H9 (cell line): ENCODE measurements around the gene IMP3. TPM values are rescaled to one million over a fixed set of nuclear protein-coding genes. Genes with fewer than 3 reads are reported as not detected.

Experiments
- DNase-seq: peaks from one replicate; pipeline ENCODE4 v3.0.0-alpha.2; 2017
- H2AFZ ChIP-seq: one replicate; pipeline ENCODE4 v1.6.1; 2013; ENCODE audit warnings: mild to moderate bottlenecking, low read length, control low read depth, moderate library complexity
- H2AK5ac ChIP-seq: 2 replicates; pipeline ENCODE4 v1.6.1; 2013; ENCODE audit warnings: low read length, control low read depth, mixed read lengths; ENCODE audit not compliant: insufficient read length
- H2BK120ac ChIP-seq: one replicate; pipeline ENCODE4 v1.6.1; 2013; ENCODE audit warnings: low read depth, mild to moderate bottlenecking, low read length, control low read depth, inconsistent platforms; ENCODE audit not compliant: poor library complexity, severe bottlenecking
- H2BK12ac ChIP-seq: 2 replicates; pipeline ENCODE4 v1.6.1; 2013; ENCODE audit warnings: low read length, control low read depth, mixed read lengths, low read depth; ENCODE audit not compliant: insufficient read length
- H2BK15ac ChIP-seq: 2 replicates; pipeline ENCODE4 v1.6.1; 2013; ENCODE audit warnings: low read depth, low read length, control low read depth
- H2BK20ac ChIP-seq: one replicate; pipeline ENCODE4 v1.6.1; 2013; ENCODE audit warnings: low read depth, mild to moderate bottlenecking, low read length, control low read depth, inconsistent platforms; ENCODE audit not compliant: poor library complexity, severe bottlenecking
- H2BK5ac ChIP-seq: 2 replicates; pipeline ENCODE4 v1.6.1; 2013; ENCODE audit warnings: low read length, control low read depth, mixed read lengths; ENCODE audit not compliant: insufficient read length
- H3K14ac ChIP-seq: 2 replicates; pipeline ENCODE4 v1.6.1; 2013; ENCODE audit warnings: low read length, control low read depth; ENCODE audit not compliant: insufficient read depth
- H3K18ac ChIP-seq: 2 replicates; pipeline ENCODE4 v1.6.1; 2013; ENCODE audit warnings: low read depth, mild to moderate bottlenecking, mixed read lengths, low read length, control low read depth; ENCODE audit not compliant: insufficient read length
- H3K23ac ChIP-seq: 2 replicates; pipeline ENCODE4 v1.6.1; 2013; ENCODE audit warnings: low read length, control low read depth, mixed read lengths, low read depth; ENCODE audit not compliant: insufficient read length
- H3K23me2 ChIP-seq: 2 replicates; pipeline ENCODE4 v1.6.1; 2013; ENCODE audit warnings: low read depth, mild to moderate bottlenecking, mixed read lengths, low read length, control low read depth; ENCODE audit not compliant: insufficient read length, poor library complexity, severe bottlenecking
- H3K27ac ChIP-seq: 2 replicates; pipeline ENCODE4 v1.5.1; 2013; ENCODE audit warnings: low read length, control low read depth, mixed read lengths, low read depth; ENCODE audit not compliant: insufficient read length
- H3K27me3 ChIP-seq: 2 replicates; pipeline ENCODE4 v1.6.1; 2013; ENCODE audit warnings: low read length, control low read depth, inconsistent platforms; ENCODE audit not compliant: insufficient read depth
- H3K4ac ChIP-seq: 2 replicates; pipeline ENCODE4 v1.6.1; 2013; ENCODE audit warnings: low read depth, mild to moderate bottlenecking, control low read depth, inconsistent platforms, low read length, moderate library complexity
- H3K4me1 ChIP-seq: 2 replicates; pipeline ENCODE4 v1.6.1; 2013; ENCODE audit warnings: low read length, control low read depth, inconsistent platforms; ENCODE audit not compliant: insufficient read depth
- H3K4me2 ChIP-seq: 2 replicates; pipeline ENCODE4 v1.6.1; 2013; ENCODE audit warnings: low read length, control low read depth, mixed read lengths; ENCODE audit not compliant: insufficient read length, insufficient read depth
- H3K56ac ChIP-seq: 2 replicates; pipeline ENCODE4 v1.6.1; 2013; ENCODE audit warnings: low read depth, mild to moderate bottlenecking, mixed read lengths, low read length, control low read depth; ENCODE audit not compliant: insufficient read length
- H3K79me1 ChIP-seq: 2 replicates; pipeline ENCODE4 v1.6.1; 2013; ENCODE audit warnings: low read depth, mild to moderate bottlenecking, moderate library complexity, low read length, control low read depth, inconsistent platforms; ENCODE audit not compliant: insufficient read depth, poor library complexity, severe bottlenecking
- H3K79me2 ChIP-seq: 2 replicates; pipeline ENCODE4 v1.6.1; 2013; ENCODE audit warnings: low read length, control low read depth, inconsistent platforms; ENCODE audit not compliant: insufficient read depth
- H3K9ac ChIP-seq: 2 replicates; pipeline ENCODE4 v1.6.1; 2013; ENCODE audit warnings: low read length, control low read depth, mixed read lengths; ENCODE audit not compliant: insufficient read length; ENCODE audit errors: extremely low read depth
- H3K9me3 ChIP-seq: one replicate; pipeline ENCODE4 v1.6.1; 2013; ENCODE audit warnings: low read depth, low read length, inconsistent platforms; ENCODE audit not compliant: control insufficient read depth
- H3T11ph ChIP-seq: one replicate; pipeline ENCODE4 v1.6.1; 2013; ENCODE audit warnings: mild to moderate bottlenecking, low read length, control low read depth, inconsistent platforms
- H4K20me1 ChIP-seq: one replicate; pipeline ENCODE4 v1.6.1; 2013; ENCODE audit not compliant: control insufficient read depth, insufficient read length, insufficient read depth
- H4K5ac ChIP-seq: 2 replicates; pipeline ENCODE4 v1.6.1; 2013; ENCODE audit warnings: low read depth, mild to moderate bottlenecking, mixed read lengths, low read length, control low read depth; ENCODE audit not compliant: insufficient read length
- H4K8ac ChIP-seq: replicated peaks from 2 replicates; pipeline ENCODE4 v1.6.1; 2013; ENCODE audit warnings: low read length, control low read depth, mixed read lengths, low read depth; ENCODE audit not compliant: insufficient read length
- H4K91ac ChIP-seq: 2 replicates; pipeline ENCODE4 v1.6.1; 2013; ENCODE audit warnings: low read depth, mild to moderate bottlenecking, moderate library complexity, mixed read lengths, low read length, control low read depth; ENCODE audit not compliant: insufficient read length
- H3K27ac Mint-ChIP-seq, 3 experiments: 2 replicates in 2 of 3; 3 replicates in 1 of 3; pipeline ENCODE4 v1.8.0; 2020 to 2021; ENCODE audit warnings: mixed read lengths in 3 of 3, mild to moderate bottlenecking in 1 of 3, moderate library complexity in 1 of 3
- H3K27me3 Mint-ChIP-seq: 2 replicates; pipeline ENCODE4 v1.8.0; 2021; ENCODE audit warnings: low read depth, mild to moderate bottlenecking, moderate library complexity, mixed read lengths
- H3K36me3 Mint-ChIP-seq, 3 experiments: 2 replicates in 2 of 3; 3 replicates in 1 of 3; pipeline ENCODE4 v1.8.0; 2020 to 2021; ENCODE audit warnings: low read depth in 3 of 3, mixed read lengths in 3 of 3; ENCODE audit not compliant: insufficient read depth in 1 of 3
- H3K4me1 Mint-ChIP-seq, 2 experiments: 2 replicates each; pipeline ENCODE4 v1.8.0; 2020; ENCODE audit warnings: mixed read lengths in 2 of 2
- H3K4me3 Mint-ChIP-seq, 2 experiments: 2 replicates in 1 of 2; 3 replicates in 1 of 2; pipeline ENCODE4 v1.8.0; 2020 to 2021; ENCODE audit warnings: mild to moderate bottlenecking in 2 of 2, mixed read lengths in 2 of 2, moderate library complexity in 1 of 2
- H3K9me3 Mint-ChIP-seq, 2 experiments: 2 replicates in 1 of 2; 3 replicates in 1 of 2; pipeline ENCODE4 v1.8.0; 2020; ENCODE audit warnings: mild to moderate bottlenecking in 2 of 2, mixed read lengths in 2 of 2, moderate library complexity in 1 of 2
- CTCF ChIP-seq: fragments of 200-600 bp; sonication (generic); conservative IDR thresholded peaks from 3 replicates; pipeline ENCODE4 v1.8.0; 2021; ENCODE audit warnings: antibody characterized with exemption, mild to moderate bottlenecking
- WGBS: extraction: QIAGEN DNeasy Blood & Tissue Kit; methylation state at CpG from one replicate; pipeline ENCODE4 v1.1.7; 2013; ENCODE audit warnings: missing lambda C conversion rate, low lambda C conversion rate, mixed read lengths; ENCODE audit not compliant: insufficient read length; ENCODE audit errors: extremely low coverage; 5-methylcytosine and 5-hydroxymethylcytosine counted together
- total RNA-seq: library from RNA; stranded (reverse); gene quantifications from 2 replicates; pipeline ENCODE4 v1.2.1, GENCODE V29; 2021

IMP3 gene
- total RNA-seq, 1 experiment from 2014 or later: 97.9 TPM

GRCh38 chr15:75649045-75649761 lies 9.2 kb upstream of the IMP3 start:
- DNase-seq: no peak
- Histone ChIP-seq H2AK5ac (no peak overlapping the region), H3K27ac (no peak overlapping the region), H3K4ac (no peak overlapping the region), H2BK15ac (no peak overlapping the region), H3K14ac (no peak overlapping the region; the same call in 1 of the 2 replicates), H3K4me2 (peak overlapping the region; percentile 86), H3K79me1 (no peaks in the 10 kb centered on the region), H2BK120ac (no peak overlapping the region), H3T11ph (no peak overlapping the region), H3K56ac (no peak overlapping the region), H2AFZ (no peak overlapping the region), H2BK20ac (no peak overlapping the region), H3K4me1 (peaks cover 3% of the 10 kb centered on the region; the same call in 1 of the 2 replicates), H4K20me1 (no peaks in the 10 kb centered on the region), H3K23me2 (peaks cover 17% of the 10 kb centered on the region), H3K27me3 (peaks cover 4% of the 10 kb centered on the region; the same call in 1 of the 2 replicates), H4K8ac (no peak overlapping the region), H2BK5ac (no peak overlapping the region), H3K9me3 (no peaks in the 10 kb centered on the region), H3K9ac (peak overlapping the region; percentile 86), H4K91ac (no peak overlapping the region), H3K18ac (no peak overlapping the region), H3K79me2 (peaks cover 9% of the 10 kb centered on the region; the same call in 1 of the 2 replicates), H4K5ac (no peak overlapping the region), H2BK12ac (no peak overlapping the region), H3K23ac (no peak overlapping the region)
- peak overlapping the region; percentile 93 to 97 for H3K4me3 Mint-ChIP-seq
- H3K27me3 Mint-ChIP-seq: peaks cover 23% of the 10 kb centered on the region
- H3K36me3 Mint-ChIP-seq: peaks cover 10 to 37% (median 26%) of the 10 kb centered on the region in 3 experiments
- no CpG with 5 or more reads among the region's 19 CpGs for WGBS
- peak overlapping the region in 2 of 3 experiments; percentile 88 to 94; a peak in 2 of 7 replicates for H3K27ac Mint-ChIP-seq
- no peak for TF ChIP-seq CTCF
- H3K9me3 Mint-ChIP-seq: no peaks in the 10 kb centered on the region
- peaks cover 57 to 59% of the 10 kb centered on the region in 2 experiments for H3K4me1 Mint-ChIP-seq
